HG03469 (cell line): Measurements from ENCODE around the gene OPA1.
A peak's percentile ranks its signal among the peaks of the same experiment; 100 is the strongest.

Experiments used
- ATAC-seq: cut with Tn5 transposase; IDR thresholded peaks from one replicate; pipeline ENCODE4 v1.9.1; 2021; ENCODE audit warnings: mild to moderate bottlenecking, moderate library complexity, moderate number of reproducible peaks; ENCODE audit not compliant: unreplicated experiment

OPA1 gene

DNA sequence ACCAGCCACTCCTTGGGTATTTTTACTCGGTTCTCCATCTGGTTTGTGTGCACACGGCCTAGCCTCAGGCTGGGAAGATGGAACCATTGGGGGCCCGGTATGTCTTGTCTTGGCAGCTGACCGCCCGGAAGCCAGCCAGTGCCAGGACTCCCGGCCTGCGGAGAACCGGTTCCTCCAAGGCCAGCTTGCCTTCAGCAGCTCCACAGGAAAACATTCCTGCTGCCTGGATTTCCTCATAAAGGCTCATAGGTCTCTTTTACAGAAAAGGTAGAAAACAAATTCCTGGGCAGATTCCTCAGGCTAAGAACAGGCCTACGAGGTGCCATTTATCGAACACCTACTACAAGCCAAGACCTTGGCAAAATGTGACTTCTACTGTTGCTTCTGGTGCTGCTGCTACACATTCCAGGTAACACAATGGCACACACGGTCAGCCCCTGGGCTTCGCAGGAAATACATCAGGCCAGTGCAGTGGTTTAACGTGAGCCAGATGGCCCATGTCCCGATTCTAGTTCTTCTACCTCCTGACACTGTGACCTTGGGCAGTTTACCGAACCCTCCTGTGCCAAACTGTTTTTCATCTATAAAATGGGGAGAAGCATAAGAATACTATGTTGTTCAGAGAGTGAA is 141.8 kb downstream of the OPA1 start:
- no peak for ATAC-seq

DNA sequence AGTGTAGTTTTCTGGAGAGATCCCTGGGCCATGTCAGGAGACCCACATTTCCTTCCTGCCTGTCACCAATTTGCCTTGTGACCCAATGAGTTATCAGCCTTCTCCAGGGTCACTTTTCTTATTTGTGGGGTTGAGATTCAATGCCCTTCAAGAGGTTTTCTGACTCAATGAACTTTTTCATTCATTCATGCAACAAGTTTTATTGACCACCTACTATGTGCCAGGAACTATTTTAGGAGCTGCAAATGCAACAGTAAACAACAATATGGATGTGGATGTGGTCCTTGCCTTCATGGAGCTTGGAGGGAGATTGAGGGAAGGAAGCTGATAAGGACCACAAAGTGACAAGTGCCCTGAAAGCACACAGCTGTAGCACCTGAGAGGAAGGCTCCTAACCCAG is 142.8 kb downstream of the OPA1 start:
- no peak for ATAC-seq

DNA sequence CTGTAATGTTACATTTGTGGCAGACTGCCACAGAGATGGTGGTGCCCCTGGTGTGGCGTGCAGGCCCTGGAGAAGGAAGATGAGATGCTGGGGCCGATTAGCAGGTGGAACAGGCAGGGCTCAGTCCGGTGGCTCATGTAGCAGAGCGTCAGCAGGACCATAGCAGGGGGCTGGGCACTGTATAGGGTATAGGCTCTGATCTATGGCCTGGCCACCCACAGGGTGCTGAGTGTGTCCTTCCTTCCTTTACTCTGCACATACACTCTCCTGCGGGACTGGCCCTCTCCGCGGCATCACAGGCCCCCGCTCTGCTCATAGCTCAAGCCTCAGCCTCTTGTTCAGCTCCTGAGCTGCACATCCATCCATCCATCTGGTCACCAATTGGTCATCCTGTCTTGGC is 143.6 kb downstream of the OPA1 start:
- no peak for ATAC-seq

DNA sequence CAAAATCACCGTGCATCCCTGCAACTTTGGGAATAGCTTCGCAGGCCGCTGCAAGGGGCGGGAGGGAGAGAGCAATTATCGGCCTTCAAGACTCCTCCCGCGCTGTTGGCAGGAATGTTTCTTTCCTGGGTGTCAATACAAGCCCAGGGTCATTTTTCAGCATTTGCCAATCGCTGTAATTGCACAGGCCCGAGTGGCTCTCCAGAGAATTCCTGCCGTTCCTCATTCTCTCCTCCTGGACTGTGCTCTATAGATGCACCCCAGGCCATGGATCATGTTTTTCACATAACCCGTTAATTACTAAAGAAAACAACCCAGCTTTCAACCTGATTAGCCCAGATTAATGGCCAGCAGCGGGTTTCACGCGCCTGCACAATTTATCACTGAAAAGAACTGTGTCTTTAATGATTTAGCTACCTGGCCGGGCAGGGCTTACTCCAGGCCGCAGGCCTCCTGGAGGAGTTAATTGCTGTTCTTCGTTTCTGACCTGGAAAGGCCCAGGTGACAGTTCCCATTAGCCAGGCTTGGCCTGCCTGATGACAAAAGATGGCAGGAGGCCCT is 144.3 kb downstream of the OPA1 start:
- ATAC-seq: no peak

DNA sequence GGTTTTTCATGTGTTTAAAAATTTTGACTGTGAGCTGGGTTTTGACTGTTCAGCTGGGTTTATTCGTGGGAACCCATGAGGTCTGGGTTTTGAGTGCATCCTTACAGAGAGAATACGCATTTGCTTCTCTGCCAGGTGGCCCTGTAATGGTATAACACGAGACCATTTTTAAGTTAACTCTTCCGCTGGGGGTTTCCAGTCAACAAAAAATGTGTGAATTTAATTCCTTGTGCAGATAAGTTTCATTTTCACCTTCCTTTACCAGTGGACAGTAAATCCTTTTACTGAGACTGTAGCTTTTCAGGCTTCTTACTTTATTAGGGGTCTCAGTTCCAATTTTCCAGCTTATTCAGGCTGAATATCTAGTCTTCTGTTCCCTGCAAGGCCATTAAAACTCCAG is 149.6 kb downstream of the OPA1 start:
- peak; percentile 47 for ATAC-seq

DNA sequence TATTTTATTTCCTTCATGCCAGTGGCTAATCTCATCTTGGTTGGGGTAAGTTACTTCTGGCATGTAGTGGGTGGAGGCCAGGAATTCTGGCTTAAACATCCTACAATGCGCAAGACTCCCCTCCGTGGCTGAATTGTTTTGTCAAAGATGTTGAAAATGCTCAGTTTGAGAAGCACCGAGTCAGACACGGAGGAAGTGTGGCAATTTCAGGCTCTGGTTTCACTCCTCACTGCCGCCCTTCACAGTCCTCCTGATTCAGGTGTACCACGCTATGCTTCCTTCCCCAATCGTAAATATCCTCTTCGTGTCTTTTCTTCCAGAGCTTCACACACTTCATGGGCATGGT is 150.7 kb downstream of the OPA1 start:
- ATAC-seq: peak; percentile 68

DNA sequence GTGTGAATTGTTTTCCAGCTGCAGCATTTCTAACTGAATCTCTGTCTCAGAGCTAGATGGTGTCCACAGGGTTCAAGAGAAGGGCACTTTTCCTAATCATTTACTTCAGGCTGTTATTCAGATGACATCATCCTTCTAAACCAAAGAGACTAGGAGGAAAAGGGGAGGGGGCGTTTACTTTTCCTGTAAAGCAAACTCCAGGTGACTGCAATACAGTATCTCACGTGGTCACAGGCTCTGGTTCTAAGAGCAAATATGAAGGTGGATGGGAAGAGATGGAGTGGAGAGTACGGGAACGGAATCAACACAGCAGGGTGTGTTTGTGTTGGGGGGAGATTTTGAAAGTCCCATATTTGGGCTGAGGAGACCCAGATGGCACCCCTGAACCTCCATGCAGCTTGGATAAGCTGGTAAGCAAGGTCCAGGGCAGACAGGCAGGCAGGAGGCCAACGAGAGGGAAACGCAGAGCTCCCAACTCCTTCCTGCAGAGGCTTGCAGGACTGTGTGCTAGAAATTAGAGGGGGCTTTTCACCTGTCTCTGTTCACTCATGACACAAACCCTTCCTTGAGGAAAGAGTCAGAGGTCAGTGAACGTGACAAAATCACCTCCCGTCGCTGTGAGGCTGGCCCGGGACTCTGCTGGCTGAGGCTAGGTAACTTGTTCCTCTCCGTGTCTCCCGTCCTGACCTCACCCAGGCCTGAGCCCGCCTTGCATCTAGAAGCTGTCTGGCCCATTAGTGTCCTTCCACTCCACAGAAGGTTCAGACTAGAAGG is 151.2 kb downstream of the OPA1 start:
- no peak for ATAC-seq

DNA sequence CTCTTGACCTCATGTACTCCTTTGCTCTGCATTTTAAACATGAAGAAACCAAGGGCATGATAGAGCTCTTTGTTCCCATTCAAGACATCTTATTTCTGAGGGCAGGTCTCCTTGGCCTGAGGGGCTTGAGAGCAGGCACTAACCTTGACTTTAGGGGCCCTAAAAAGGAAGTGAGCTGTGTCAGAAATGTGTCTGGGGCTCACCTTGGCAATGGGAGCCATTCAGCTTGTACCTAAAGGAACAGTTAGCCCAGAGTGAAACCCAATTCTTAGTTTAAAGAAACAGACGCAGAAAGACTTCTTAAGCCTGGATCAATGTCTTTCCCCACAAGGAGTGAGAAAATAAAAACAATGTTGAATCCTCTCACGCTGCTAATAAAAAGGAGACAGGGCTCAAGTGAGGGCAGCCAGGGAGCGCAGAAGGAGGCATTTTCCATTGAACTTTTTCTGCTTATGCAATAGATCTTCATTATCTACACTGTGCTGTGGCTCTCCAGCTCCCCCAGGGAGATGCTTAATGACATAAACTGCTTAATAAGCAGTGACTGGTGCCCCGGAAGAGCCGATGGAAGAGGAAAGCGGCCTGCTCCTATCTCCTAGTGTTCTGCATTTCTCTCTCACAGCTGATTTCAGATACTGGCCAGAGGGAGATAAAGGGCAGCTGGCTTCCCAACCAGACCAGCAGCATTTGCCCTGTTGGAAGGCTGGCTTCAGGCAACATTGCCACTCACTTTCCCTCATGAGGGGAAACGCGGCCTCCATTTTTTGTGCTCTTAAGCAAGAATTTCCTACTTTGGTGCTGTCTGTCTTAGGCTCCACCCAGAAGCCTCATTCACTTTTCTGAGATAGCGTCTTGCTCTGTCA is 152.0 kb downstream of the OPA1 start:
- ATAC-seq: no peak

DNA sequence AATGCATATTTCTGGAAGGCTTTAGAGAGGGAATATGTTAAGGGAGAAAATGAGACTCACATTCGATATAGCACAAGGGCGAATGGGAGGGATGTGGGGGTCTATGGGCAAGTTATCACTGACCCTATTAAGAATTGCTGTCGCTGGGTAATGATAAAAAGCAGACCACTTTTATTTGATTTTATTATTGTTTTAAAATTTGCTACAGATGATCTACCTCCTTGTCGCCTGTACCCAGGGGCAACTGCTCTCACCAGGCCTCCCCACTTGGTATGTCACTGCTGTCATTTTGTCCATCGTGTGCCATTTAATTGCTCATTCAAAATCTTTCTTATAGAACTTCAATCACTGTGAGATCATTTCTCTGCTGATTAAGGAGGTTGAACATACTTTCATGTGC is 153.8 kb downstream of the OPA1 start:
- no peak for ATAC-seq
